Measurements from ENCODE around the gene BCKDHA. TPM values are rescaled to one million over a fixed set of nuclear protein-coding genes. Genes with fewer than 3 reads are reported as not detected.

Gene BCKDHA
- total RNA-seq, 1 experiment from 2014 or later, result 19.4 TPM

- no TSS peak for BruUV-seq (replicated peaks)
- intact Hi-C loops (cut with micrococcal nuclease; ENCODE audit: unreplicated experiment), result no loop called here
- Mint-ChIP-seq H3K9me3 (ENCODE audit: unreplicated experiment) (no peaks in the 10 kb centered on the region), H3K36me3 (ENCODE audit: insufficient read depth, unreplicated experiment) (peaks cover 13% of the 10 kb centered on the region), H3K4me1 (ENCODE audit: low read depth, unreplicated experiment) (peaks cover 6% of the 10 kb centered on the region), H3K27ac (ENCODE audit: unreplicated experiment) (no peak overlapping the region), H3K4me3 (ENCODE audit: unreplicated experiment) (no peak overlapping the region), H3K27me3 (ENCODE audit: insufficient read depth, unreplicated experiment) (peaks cover 8% of the 10 kb centered on the region)
- Histone ChIP-seq H3K27me3 (replicated peaks; ENCODE audit: control insufficient read depth, insufficient read depth, low read length) (no peaks in the 10 kb centered on the region), H3K36me3 (ENCODE audit: control insufficient read depth, insufficient read depth, low read length) (peaks cover 1% of the 10 kb centered on the region; the same call in 1 of the 2 replicates), H3K9me3 (no peaks in the 10 kb centered on the region), H3K4me3 (ENCODE audit: low read depth, low read length) (no peak overlapping the region), H3K4me1 (no peaks in the 10 kb centered on the region)
- CTCF ChIA-PET, result no interaction called here
- peak in 1 of 2 experiments; percentile 31 for DNase-seq
- TF ChIP-seq CTCF (IDR thresholded peaks at IDR 0.05; ENCODE audit: insufficient read depth in 1 of 2, low read depth in 1 of 2, low read length in 1 of 2, severe bottlenecking in 1 of 2, unreplicated experiment in 1 of 2), result no peak
- POLR2A ChIA-PET, result no interaction called here
Measured at GRCh38 chr19:41441321-41441945, 43.8 kb downstream of the BCKDHA start.

DNA sequence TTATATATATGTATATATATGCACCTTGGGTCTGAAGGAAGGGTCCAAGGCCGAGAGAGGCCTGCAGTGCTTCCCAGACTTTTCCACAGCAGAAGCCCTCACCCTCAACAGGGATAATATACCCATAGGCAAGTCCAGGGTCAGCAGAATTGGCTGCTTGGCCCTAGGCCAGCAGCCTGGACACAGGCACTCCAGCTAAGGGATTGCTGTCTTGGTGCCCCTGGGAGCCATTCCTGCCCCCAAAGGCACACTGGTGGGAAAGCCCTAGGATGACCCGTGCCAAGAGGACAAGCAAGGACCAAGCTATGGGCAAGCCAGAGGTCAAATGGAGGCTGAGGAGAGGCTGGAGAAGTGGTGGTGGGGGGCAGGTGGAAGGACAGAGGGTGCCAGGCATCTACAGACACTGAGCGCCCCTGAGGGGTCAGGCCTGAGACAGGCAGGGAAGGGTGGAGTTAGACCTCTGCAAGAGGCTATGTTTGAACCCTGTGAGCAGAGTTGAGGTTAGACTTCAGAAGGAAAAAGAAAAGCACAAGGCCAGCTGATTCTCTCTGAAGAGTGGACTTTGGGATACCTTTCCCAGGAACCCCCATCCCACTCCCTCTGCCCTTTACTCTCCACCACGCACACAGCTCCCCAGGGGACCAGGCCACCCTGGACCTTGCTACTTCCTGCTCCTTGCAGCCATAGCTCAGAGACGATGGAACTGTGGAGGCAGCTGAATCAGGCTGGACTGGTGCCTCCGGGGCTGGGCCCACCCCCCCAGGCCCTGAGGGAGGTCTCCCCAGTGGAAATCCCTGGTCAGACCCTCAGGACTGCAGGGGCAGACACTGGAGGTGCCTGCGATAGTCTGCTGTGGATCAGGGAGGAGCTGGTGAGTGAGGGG lies 45.1 kb downstream of the BCKDHA start, which contains the start of gene ERICH4:
Gene ERICH4 (plus strand): TSS at position 684 of the 883 bp plus-strand sequence. CDS start 14 bp downstream, at position 698.
- no peaks in the 10 kb centered on the region for H3K9me3 ChIP-seq
- peaks cover 1% of the 10 kb centered on the region; the same call in 1 of the 2 replicates for H3K36me3 ChIP-seq (ENCODE audit: control insufficient read depth, insufficient read depth, low read length)
- 0 out of 2 replicates have a peak within 1 kb of the TSS, but pooled peaks have one; percentile 19 for H3K4me3 ChIP-seq (ENCODE audit: low read depth, low read length)
- no peaks in the 10 kb centered on the region for H3K9me3 Mint-ChIP-seq (ENCODE audit: unreplicated experiment)
- H3K4me1 Mint-ChIP-seq (ENCODE audit: low read depth, unreplicated experiment), result peaks cover 6% of the 10 kb centered on the region
- H3K27ac Mint-ChIP-seq (ENCODE audit: unreplicated experiment), result no peak within 1 kb of the TSS
- no peak for TF ChIP-seq CTCF (IDR thresholded peaks at IDR 0.05; ENCODE audit: insufficient read depth in 1 of 2, low read depth in 1 of 2, low read length in 1 of 2, severe bottlenecking in 1 of 2, unreplicated experiment in 1 of 2)
- H3K27me3 Mint-ChIP-seq (ENCODE audit: insufficient read depth, unreplicated experiment), result peaks cover 8% of the 10 kb centered on the region
- CTCF ChIA-PET, result interaction anchor here (0.5 to 1.1 kb wide), 3 partner anchors 8 to 347 kb away, joined by 3 to 4 read pairs (median 3); no protein-coding TSS in a partner anchor
- H3K27me3 ChIP-seq (replicated peaks; ENCODE audit: control insufficient read depth, insufficient read depth, low read length), result no peaks in the 10 kb centered on the region
- intact Hi-C loops (cut with micrococcal nuclease; ENCODE audit: unreplicated experiment), result no loop called here
- H3K4me1 ChIP-seq, result no peaks in the 10 kb centered on the region
- no TSS peak for BruUV-seq (replicated peaks)
- POLR2A ChIA-PET, result no interaction called here
- H3K4me3 Mint-ChIP-seq (ENCODE audit: unreplicated experiment), result no peak within 1 kb of the TSS
- H3K36me3 Mint-ChIP-seq (ENCODE audit: insufficient read depth, unreplicated experiment), result peaks cover 2% of the 10 kb centered on the region
- DNase-seq, result peak in 1 of 2 experiments; percentile 30

- H3K36me3 ChIP-seq (ENCODE audit: control insufficient read depth, insufficient read depth, low read length), result no peaks in the 10 kb centered on the region
- no TSS peak for BruUV-seq (replicated peaks)
- H3K4me1 ChIP-seq, result no peaks in the 10 kb centered on the region
- no peaks in the 10 kb centered on the region for H3K4me1 Mint-ChIP-seq (ENCODE audit: low read depth, unreplicated experiment)
- TF ChIP-seq CTCF (IDR thresholded peaks at IDR 0.05; ENCODE audit: insufficient read depth in 1 of 2, low read depth in 1 of 2, low read length in 1 of 2, severe bottlenecking in 1 of 2, unreplicated experiment in 1 of 2), result no peak
- no peak overlapping the region for H3K4me3 Mint-ChIP-seq (ENCODE audit: unreplicated experiment)
- ChIA-PET CTCF (interaction anchor here (0.5 kb wide), 1 partner anchor 345 kb away, joined by 3 read pairs; no protein-coding TSS in a partner anchor), POLR2A (no interaction called here)
- no peaks in the 10 kb centered on the region for H3K9me3 ChIP-seq
- H3K36me3 Mint-ChIP-seq (ENCODE audit: insufficient read depth, unreplicated experiment), result no peaks in the 10 kb centered on the region
- intact Hi-C loops (cut with micrococcal nuclease; ENCODE audit: unreplicated experiment), result no loop called here
- no peak overlapping the region for H3K27ac Mint-ChIP-seq (ENCODE audit: unreplicated experiment)
- DNase-seq, result peak in 1 of 2 experiments; percentile 13
- no peaks in the 10 kb centered on the region for H3K27me3 ChIP-seq (replicated peaks; ENCODE audit: control insufficient read depth, insufficient read depth, low read length)
- no peak overlapping the region for H3K4me3 ChIP-seq (ENCODE audit: low read depth, low read length)
- H3K27me3 Mint-ChIP-seq (ENCODE audit: insufficient read depth, unreplicated experiment), result peaks cover 8% of the 10 kb centered on the region
- H3K9me3 Mint-ChIP-seq (ENCODE audit: unreplicated experiment), result no peaks in the 10 kb centered on the region
Measured at GRCh38 chr19:41443813-41444455, 46.3 kb downstream of the BCKDHA start.
